Ovary (tissue), 9 donors: ENCODE results near the gene DHRS12. TPM values are rescaled to one million over a fixed set of nuclear protein-coding genes. Genes with fewer than 3 reads are reported as not detected.

Experiments used
- DNase-seq, 5 donors: peaks; one replicate each; pipeline ENCODE4 v3.0.0-alpha.2; 2019 to 2020
- H3K27ac ChIP-seq, 2 donors: fragments of 200-600 bp; one replicate each; pipeline versions ENCODE4 v1.5.1 to v1.8.0; 2019 to 2022
- H3K27me3 ChIP-seq: fragments of 200-600 bp; one replicate; pipeline ENCODE4 v1.8.0; 2022
- H3K36me3 ChIP-seq: fragments of 200-600 bp; sonication (generic); one replicate; pipeline ENCODE4 v1.5.1; 2019
- H3K4me1 ChIP-seq: one replicate; pipeline ENCODE4 v1.8.1; 2013; ENCODE audit warnings: mild to moderate bottlenecking, moderate library complexity; ENCODE audit not compliant: insufficient read depth
- H3K4me3 ChIP-seq: fragments of 200-600 bp; sonication (generic); one replicate; pipeline ENCODE4 v1.5.1; 2017
- H3K9me3 ChIP-seq, 2 donors: fragments of 200-600 bp in 1 of 2; sonication (generic) in 1 of 2; one replicate each; pipeline versions ENCODE4 v1.5.1 to v1.8.1; 2013 to 2019; ENCODE audit warnings: mild to moderate bottlenecking in 1 of 2, moderate library complexity in 1 of 2
- EP300 ChIP-seq: sonication (generic); formaldehyde crosslinking; IDR thresholded peaks from one replicate; pipeline ENCODE4 v1.6.1; 2017; ENCODE audit warnings: antibody characterized with exemption
- POLR2A ChIP-seq: fragments of 450-650 bp; IDR thresholded peaks from one replicate; pipeline ENCODE4 v1.6.1; 2017; ENCODE audit warnings: antibody characterized with exemption, mild to moderate bottlenecking, moderate library complexity
- WGBS, 3 donors: extraction: QIAGEN DNeasy Blood & Tissue Kit in 1 of 3; methylation state at CpG; one replicate each; pipeline versions ENCODE4 v1.1.5 to v1.1.7; 2013 to 2017; 5-methylcytosine and 5-hydroxymethylcytosine counted together
- intact Hi-C, 4 donors: fragments of 100-400 bp; cut with DNase I; formaldehyde crosslinking; loops; one replicate each; pipeline versions ENCODE4 v1.11.0 to v1.15.1; 2022 to 2023
- polyA plus RNA-seq, 2 donors: library from polyadenylated mRNA; stranded (reverse); fragments of 200-250 nt in 1 of 2; fragments of 350-450 nt in 1 of 2; fragmentation: Illumina TruSeq in 1 of 2; extraction: RNeasy Lipid Tissue Mini Kit (QIAGEN cat#74804) in 1 of 2; gene quantifications; one replicate each; pipeline ENCODE4 v1.2.3, GENCODE V29; 2013 to 2014
- total RNA-seq, 7 donors: library from RNA; depleted of rRNA in 2 of 7; stranded (reverse); fragments of >200 nt in 2 of 7; fragmentation: NEBNext Ultra II Directional in 3 of 7; extraction: Animal tissue kit (Norgen Biotek cat#: 25700) in 3 of 7; gene quantifications; one replicate each; pipeline versions ENCODE4 v1.1.0 to v1.2.4, GENCODE V29; 2016 to 2023
- TF ChIP-seq, protein P1 (sequence below), 3 donors: fragments of 450-650 bp in 2 of 3; fragments of 200-600 bp in 1 of 3; IDR thresholded peaks; one replicate each; pipeline versions ENCODE4 v1.5.1 to v1.8.0; 2016 to 2022; ENCODE audit warnings: antibody characterized with exemption in 3 of 3, mild to moderate bottlenecking in 1 of 3
- donor health status: DM: no; HTN: no; CAD: no; lungs with moderate emphysema.
- donor health status: DM: no; HTN: no; CAD: no.
- donor health status: Bipolar disorder and iron deficiency.
- donor health status: DM: yes; HTN: yes; CAD: no.
- donor health status: DM: no; HTN: no; CAD: no.
- donor health status: DM: yes; HTN: yes; CAD: no.

DHRS12 gene
- total and polyA plus RNA-seq, 9 donors: 9.7 to 29.1 (median 18.3) TPM

GRCh38 chr13:51773515-51773914 is 30.4 kb downstream of the DHRS12 start:
- 89 to 93% (median 89%) methylated on average over 11 of the region's 11 CpGs for WGBS, 3 donors
- TF ChIP-seq, protein P1, sequence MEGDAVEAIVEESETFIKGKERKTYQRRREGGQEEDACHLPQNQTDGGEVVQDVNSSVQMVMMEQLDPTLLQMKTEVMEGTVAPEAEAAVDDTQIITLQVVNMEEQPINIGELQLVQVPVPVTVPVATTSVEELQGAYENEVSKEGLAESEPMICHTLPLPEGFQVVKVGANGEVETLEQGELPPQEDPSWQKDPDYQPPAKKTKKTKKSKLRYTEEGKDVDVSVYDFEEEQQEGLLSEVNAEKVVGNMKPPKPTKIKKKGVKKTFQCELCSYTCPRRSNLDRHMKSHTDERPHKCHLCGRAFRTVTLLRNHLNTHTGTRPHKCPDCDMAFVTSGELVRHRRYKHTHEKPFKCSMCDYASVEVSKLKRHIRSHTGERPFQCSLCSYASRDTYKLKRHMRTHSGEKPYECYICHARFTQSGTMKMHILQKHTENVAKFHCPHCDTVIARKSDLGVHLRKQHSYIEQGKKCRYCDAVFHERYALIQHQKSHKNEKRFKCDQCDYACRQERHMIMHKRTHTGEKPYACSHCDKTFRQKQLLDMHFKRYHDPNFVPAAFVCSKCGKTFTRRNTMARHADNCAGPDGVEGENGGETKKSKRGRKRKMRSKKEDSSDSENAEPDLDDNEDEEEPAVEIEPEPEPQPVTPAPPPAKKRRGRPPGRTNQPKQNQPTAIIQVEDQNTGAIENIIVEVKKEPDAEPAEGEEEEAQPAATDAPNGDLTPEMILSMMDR (IDR thresholded peaks at IDR 0.05): no peak
- TF ChIP-seq EP300 (no peak), POLR2A (no peak)
- no peak overlapping the region for H3K27ac ChIP-seq
- DNase-seq: no peak
- H3K4me1 ChIP-seq: peaks cover 14% of the 10 kb centered on the region
- no peaks in the 10 kb centered on the region for H3K9me3 ChIP-seq
- no peaks in the 10 kb centered on the region for H3K27me3 ChIP-seq
- H3K4me3 ChIP-seq: no peak overlapping the region
- no peaks in the 10 kb centered on the region for H3K36me3 ChIP-seq
- intact Hi-C loops: no loop called here

GRCh38 chr13:51772781-51773180 is 31.2 kb downstream of the DHRS12 start:
- WGBS, 3 donors: 91 to 94% (median 93%) methylated on average over 6 of the region's 6 CpGs
- Histone ChIP-seq H3K27ac (no peak overlapping the region), H3K27me3 (no peaks in the 10 kb centered on the region), H3K9me3 (no peaks in the 10 kb centered on the region), H3K4me1 (peaks cover 14% of the 10 kb centered on the region), H3K4me3 (no peak overlapping the region), H3K36me3 (no peaks in the 10 kb centered on the region)
- no peak for DNase-seq
- intact Hi-C loops: no loop called here
- TF ChIP-seq EP300 (no peak), POLR2A (no peak)
- TF ChIP-seq, protein P1 (IDR thresholded peaks at IDR 0.05): no peak

- Histone ChIP-seq H3K4me1 (peaks cover 14% of the 10 kb centered on the region), H3K36me3 (no peaks in the 10 kb centered on the region), H3K27ac (peak overlapping the region in 1 of 2 donors; percentile 45), H3K9me3 (no peaks in the 10 kb centered on the region), H3K27me3 (no peaks in the 10 kb centered on the region), H3K4me3 (no peak overlapping the region)
- intact Hi-C loops: no loop called here
- 85 to 88% (median 87%) methylated on average over 9 of the region's 9 CpGs for WGBS, 3 donors
- TF ChIP-seq POLR2A: no peak
- TF ChIP-seq, protein P1 (IDR thresholded peaks at IDR 0.05): no peak
- TF ChIP-seq EP300: no peak
- DNase-seq: no peak
Measured at GRCh38 chr13:51772105-51772455, 31.9 kb downstream of the DHRS12 start.

- no peak overlapping the region for H3K4me3 ChIP-seq
- H3K27ac ChIP-seq: peak overlapping the region in 1 of 2 donors; percentile 97
- intact Hi-C loops: no loop called here
- 89 to 94% (median 92%) methylated on average over 17 of the region's 17 CpGs for whole genome bisulfite sequencing, 3 donors
- H3K9me3 ChIP-seq: no peaks in the 10 kb centered on the region
- peaks cover 14% of the 10 kb centered on the region for H3K4me1 ChIP-seq
- no peak for DNase-seq
- H3K36me3 ChIP-seq: no peaks in the 10 kb centered on the region
- H3K27me3 ChIP-seq: no peaks in the 10 kb centered on the region
- TF ChIP-seq EP300: no peak
- TF ChIP-seq POLR2A: no peak
Measured at GRCh38 chr13:51771418-51772104, 32.4 kb downstream of the DHRS12 start.

DNA sequence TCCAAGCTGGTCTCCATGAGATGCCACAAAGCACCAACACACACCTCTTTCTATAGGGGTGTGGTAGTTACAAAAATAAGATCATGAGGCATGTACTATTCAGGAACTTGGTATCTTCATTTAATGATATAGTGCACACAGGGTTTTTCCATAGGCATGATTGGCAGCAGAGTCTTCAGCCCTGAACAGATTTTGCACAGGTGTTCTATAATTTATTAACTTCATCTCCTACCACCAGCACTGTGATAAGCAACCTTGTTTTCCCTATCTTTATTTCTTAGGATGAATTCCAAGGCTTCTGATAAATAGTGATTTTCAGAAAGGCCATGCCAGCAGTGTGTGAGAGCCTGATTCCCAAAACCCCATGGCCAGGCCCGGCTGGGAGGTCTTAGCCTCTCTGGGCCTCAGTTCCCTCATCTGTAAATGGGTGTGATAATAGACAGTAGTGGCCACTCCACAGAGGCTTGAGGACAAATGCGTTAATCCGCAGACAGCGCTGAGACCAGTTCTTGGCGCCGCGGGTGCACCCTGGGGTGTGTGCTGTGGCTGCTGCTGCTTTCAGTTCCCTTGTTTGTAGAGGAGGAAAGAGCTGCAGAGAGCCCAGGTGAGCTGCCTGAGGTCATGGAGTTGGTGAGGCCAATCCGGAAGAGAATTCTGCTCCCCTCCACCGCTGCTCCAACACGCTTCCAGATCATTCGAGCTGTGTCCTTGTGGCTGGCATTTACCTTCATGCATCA is 33.1 kb downstream of the DHRS12 start:
- WGBS, 3 donors: 91 to 92% (median 92%) methylated on average over 11 of the region's 11 CpGs
- TF ChIP-seq POLR2A (no peak), EP300 (no peak)
- TF ChIP-seq, protein P1 (IDR thresholded peaks at IDR 0.05): no peak

More for the DNA sequence above, 33.1 kb downstream of the DHRS12 start:
- Histone ChIP-seq H3K4me3 (no peak overlapping the region), H3K36me3 (no peaks in the 10 kb centered on the region), H3K9me3 (no peaks in the 10 kb centered on the region), H3K27ac (peak overlapping the region; percentile 67 to 97), H3K27me3 (no peaks in the 10 kb centered on the region), H3K4me1 (peaks cover 14% of the 10 kb centered on the region)
- no peak for DNase-seq
- intact Hi-C loops: no loop called here
